K562 (cell line): ENCODE results near the gene PPP1R9A. TPM values are rescaled to one million over a fixed set of nuclear protein-coding genes. Genes with fewer than 3 reads are reported as not detected.

Experiments
- ATAC-seq: fragments of 200-7000 bp; cut with Tn5 transposase; 3 replicates; pipeline ENCODE4 v1.9.1; 2020; ENCODE audit warnings: moderate library complexity
- BruUV-seq: library from RNA; stranded (reverse); fragments of 400-500 nt; replicated peaks from 2 replicates; lab custom pipeline; 2021; lab: Mats Ljungman, UMichigan
- CTCF ChIA-PET: fragments of 300-600 bp; formaldehyde crosslinking; extraction: SDS; loops from one replicate; lab custom pipeline; 2021; ENCODE audit warnings: low intra/inter-chr PET ratio; lab: Yijun Ruan, JAX
- POLR2A ChIA-PET: fragments of 300-600, 350-650 bp; sonication (Branson Sonifier 250); formaldehyde crosslinking; extraction: SDS; loops from one replicate; lab custom pipeline; 2021; ENCODE audit warnings: antibody characterized with exemption, inconsistent platforms; lab: Yijun Ruan, JAX
- DNase-seq, 4 experiments: peaks; one replicate each; pipeline versions ENCODE4 v3.0.0 to v3.0.0-alpha.2; 2011 to 2018; ENCODE audit warnings: low spot score in 3 of 4, mixed read lengths in 3 of 4; ENCODE audit errors: extremely low read depth in 1 of 4
- FAIRE-seq: peaks from 2 replicates; lab custom pipeline; 2011; peaks lifted over from hg19 to GRCh38; lab: Jason Lieb, UNC
- H2AFZ ChIP-seq: 2 replicates; pipeline ENCODE4 v1.6.0; 2011; ENCODE audit warnings: low read depth, low read length, control low read depth, inconsistent platforms
- H3K27ac ChIP-seq: fragments of 200-600 bp; 3 replicates; pipeline ENCODE4 v1.8.0; 2011; ENCODE audit warnings: low read depth, mild to moderate bottlenecking, control low read depth, inconsistent platforms, low read length, moderate library complexity, mixed read lengths; ENCODE audit errors: extremely low read depth
- H3K27me3 ChIP-seq, 2 experiments: fragments of 300-600 bp in 1 of 2; 2 replicates in 1 of 2; 3 replicates in 1 of 2; pipeline versions ENCODE4 v1.6.0 to v1.8.0; 2011; ENCODE audit warnings: inconsistent platforms in 2 of 2, low read length in 2 of 2, mild to moderate bottlenecking in 1 of 2, mixed read lengths in 1 of 2, moderate library complexity in 1 of 2; ENCODE audit not compliant: control insufficient read depth in 2 of 2, insufficient read depth in 2 of 2
- H3K36me3 ChIP-seq: fragments of 300-600 bp; 3 replicates; pipeline ENCODE4 v1.8.0; 2011; ENCODE audit warnings: mild to moderate bottlenecking, low read length, inconsistent platforms; ENCODE audit not compliant: control insufficient read depth, insufficient read depth
- H3K4me1 ChIP-seq, 2 experiments: fragments of 200-600 bp in 1 of 2; replicated peaks in 1 of 2; 2 replicates in 1 of 2; 3 replicates in 1 of 2; pipeline versions ENCODE4 v1.5.1 to v1.8.0; 2011; ENCODE audit warnings: inconsistent platforms in 2 of 2, low read length in 2 of 2, mild to moderate bottlenecking in 1 of 2, mixed read lengths in 1 of 2, moderate library complexity in 1 of 2; ENCODE audit not compliant: control insufficient read depth in 2 of 2, insufficient read depth in 2 of 2
- H3K4me2 ChIP-seq: 2 replicates; pipeline ENCODE4 v1.6.1; 2011; ENCODE audit warnings: low read length, control low read depth, inconsistent platforms, mixed read lengths; ENCODE audit not compliant: insufficient read depth
- H3K4me3 ChIP-seq: fragments of 200-600 bp; sonication (generic), shearing (Covaris generic); 2 replicates; pipeline ENCODE4 v1.5.1; 2016; ENCODE audit warnings: control low read depth, inconsistent platforms
- H3K79me2 ChIP-seq: fragments of 200-600 bp; 3 replicates; pipeline ENCODE4 v1.8.0; 2011; ENCODE audit warnings: low read length, inconsistent platforms; ENCODE audit not compliant: control insufficient read depth, insufficient read depth
- H3K9ac ChIP-seq, 2 experiments: 2 replicates each; pipeline versions ENCODE4 v1.6.0 to v1.6.1; 2011; ENCODE audit warnings: low read depth in 2 of 2, low read length in 2 of 2, control low read depth in 1 of 2, inconsistent platforms in 1 of 2, mild to moderate bottlenecking in 1 of 2, mixed read lengths in 1 of 2; ENCODE audit not compliant: insufficient read depth in 1 of 2
- H3K9me1 ChIP-seq: one replicate; pipeline ENCODE4 v1.6.0; 2011; ENCODE audit warnings: inconsistent platforms, mild to moderate bottlenecking, low read length, moderate library complexity; ENCODE audit not compliant: control insufficient read depth, insufficient read depth
- H3K9me3 ChIP-seq: replicated peaks from 2 replicates; pipeline ENCODE4 v1.5.1; 2011; ENCODE audit warnings: low read depth, low read length, inconsistent platforms; ENCODE audit not compliant: control insufficient read depth, insufficient read depth
- H4K20me1 ChIP-seq: replicated peaks from 2 replicates; pipeline ENCODE4 v1.6.1; 2011; ENCODE audit warnings: low read length, inconsistent platforms, mixed read lengths; ENCODE audit not compliant: control insufficient read depth, insufficient read depth
- DDX20 ChIP-seq: fragments of 450-650 bp; IDR thresholded peaks from 2 replicates; pipeline ENCODE4 v1.6.1; 2016; ENCODE audit warnings: missing genetic modification characterization, low read depth, mild to moderate bottlenecking, missing compliant biosample characterization, moderate library complexity
- KDM1A ChIP-seq, 2 experiments: fragments of 450-650 bp; IDR thresholded peaks; 2 replicates each; pipeline ENCODE4 v1.6.1; 2016; ENCODE audit warnings: mild to moderate bottlenecking in 2 of 2
- ZNF134 ChIP-seq: fragments of 250-450 bp; sonication (Bioruptor Pico); conservative IDR thresholded peaks from 2 replicates; pipeline ENCODE4 v1.4.0; 2020
- ZNF589 ChIP-seq: fragments of 200-800 bp; sonication (Bioruptor generic); IDR thresholded peaks from 2 replicates; pipeline ENCODE4 v1.6.1; 2016; ENCODE audit warnings: low read depth, missing genetic modification characterization, missing compliant biosample characterization
- WGBS: fragments of 100-300 bp; shearing (Covaris generic); methylation state at CpG from one replicate; pipeline ENCODE4 v1.1.6; 2016; ENCODE audit warnings: low coverage, mixed read lengths; ENCODE audit not compliant: insufficient coverage; ENCODE audit errors: missing lambda C conversion rate; 5-methylcytosine and 5-hydroxymethylcytosine counted together
- in situ Hi-C: fragments of 300-500 bp; cut with MboI; formaldehyde crosslinking; loops from 4 replicates; pipeline ENCODE4 v1.15.0; 2018; ENCODE audit warnings: inconsistent platforms, mixed read lengths
- intact Hi-C: fragments of 100-400 bp; cut with micrococcal nuclease; formaldehyde crosslinking; loops from 2 replicates; pipeline ENCODE4 v1.14.2; 2022
- polyA plus RNA-seq, 8 experiments: library from polyadenylated mRNA; depleted of rRNA in 4 of 8; stranded (reverse) in 5 of 8; unstranded in 3 of 8; fragments of >200 nt; fragmentation: Nextera tagmentation in 2 of 8; fragmentation: Illumina TruSeq in 1 of 8; extraction: Ambion mirVana in 2 of 8; extraction: Trizol in 1 of 8; gene quantifications; 2 replicates each; pipeline versions ENCODE4 v1.2.1 to v1.2.3, GENCODE V29; 2011 to 2014; ENCODE audit warnings: inconsistent platforms in 1 of 8, missing spikeins in 1 of 8
- total RNA-seq, 7 experiments: library from RNA; depleted of rRNA in 6 of 7; stranded (reverse); fragments of >200 nt in 6 of 7; fragmentation: Illumina TruSeq in 2 of 7; extraction: Trizol in 2 of 7; gene quantifications; 2 replicates each; pipeline versions ENCODE4 v1.2.1 to v1.2.3, GENCODE V29; 2011 to 2021; ENCODE audit warnings: low replicate concordance in 1 of 7
- TF ChIP-seq, protein P1 (sequence below): fragments of 200-600 bp; sonication (generic); IDR thresholded peaks from one replicate; pipeline ENCODE4 v1.6.1; 2012; ENCODE audit warnings: mild to moderate bottlenecking, low read depth, low read length, inconsistent platforms

PPP1R9A gene
- total and polyA plus RNA-seq, 9 of the 15 experiments (the other 6 are each of a cell fraction or from before 2014, with no cell fraction given): 0.24 TPM; not detected in 8

DNA sequence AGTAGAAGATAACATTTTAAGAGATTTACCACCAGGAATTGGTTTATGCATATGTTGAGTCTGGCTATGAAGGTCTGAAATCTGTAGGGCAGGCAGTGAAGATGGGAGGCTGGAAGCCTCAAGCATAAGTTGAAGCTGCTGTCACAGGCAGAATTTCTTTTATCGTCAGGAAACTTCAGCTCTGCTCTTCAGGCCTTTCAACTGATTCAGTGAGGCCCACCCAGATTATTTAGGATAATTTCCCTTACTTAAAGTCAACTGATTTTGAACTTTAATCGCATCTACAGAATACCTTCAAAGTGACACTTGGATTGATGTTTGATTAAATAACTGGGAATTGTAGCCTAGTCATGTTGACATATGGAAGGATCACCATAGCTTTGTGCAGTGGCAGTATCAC is 190.5 kb downstream of the PPP1R9A start:
- no peaks in the 10 kb centered on the region for H3K27me3 ChIP-seq
- no peaks in the 10 kb centered on the region for H3K9me3 ChIP-seq
- POLR2A ChIA-PET: no interaction called here
- H3K4me3 ChIP-seq: no peak overlapping the region
- 0% methylated on average over 2 of the region's 2 CpGs for WGBS
- H3K4me2 ChIP-seq: no peak overlapping the region
- no peaks in the 10 kb centered on the region for H4K20me1 ChIP-seq
- no peaks in the 10 kb centered on the region for H3K9me1 ChIP-seq
- intact Hi-C loops (no loop called here), in situ Hi-C loops (no loop called here)
- H3K4me1 ChIP-seq: no peaks in the 10 kb centered on the region
- H2AFZ ChIP-seq: no peak overlapping the region
- peak; percentile 68; the same call in 1 of the 2 replicates for TF ChIP-seq ZNF134 (CRISPR knock-in tag)
- no peak for TF ChIP-seq DDX20 (tag)
- no peak overlapping the region for H3K27ac ChIP-seq
- ATAC-seq: no peak
- CTCF ChIA-PET: no interaction called here
- no peaks in the 10 kb centered on the region for H3K36me3 ChIP-seq
- H3K79me2 ChIP-seq: no peaks in the 10 kb centered on the region
- BruUV-seq: no TSS peak
- no peak overlapping the region for H3K9ac ChIP-seq
- FAIRE-seq: no peak
- DNase-seq: no peak

DNA sequence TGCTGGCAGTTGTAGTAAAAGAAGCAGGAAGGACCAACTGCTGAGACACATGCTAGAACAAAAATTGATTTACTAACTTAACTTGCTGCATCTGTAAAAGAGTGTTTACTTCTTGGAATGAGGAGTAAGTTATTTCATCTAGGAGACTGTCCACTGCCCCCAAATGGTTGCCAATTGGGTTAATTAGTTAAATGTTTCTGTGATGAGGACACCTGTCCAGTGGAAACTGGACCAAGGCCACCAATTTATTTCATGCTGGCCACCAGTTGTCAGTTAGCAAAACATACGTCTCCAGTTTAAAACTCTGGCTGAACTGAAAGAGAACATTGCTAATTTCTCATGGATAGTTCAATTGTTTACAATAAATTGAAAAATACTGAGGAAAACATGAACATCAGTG is 191.7 kb downstream of the PPP1R9A start:
- Histone ChIP-seq H4K20me1 (no peaks in the 10 kb centered on the region), H3K79me2 (no peaks in the 10 kb centered on the region), H3K9me1 (no peaks in the 10 kb centered on the region), H3K4me2 (no peak overlapping the region), H3K27ac (no peak overlapping the region), H3K4me3 (no peak overlapping the region), H3K9me3 (no peaks in the 10 kb centered on the region), H3K36me3 (no peaks in the 10 kb centered on the region), H3K4me1 (no peaks in the 10 kb centered on the region), H2AFZ (no peak overlapping the region), H3K9ac (no peak overlapping the region), H3K27me3 (no peaks in the 10 kb centered on the region)
- intact Hi-C loops: no loop called here
- DNase-seq (no peak), FAIRE-seq (no peak), ATAC-seq (no peak)
- in situ Hi-C loops: no loop called here
- POLR2A ChIA-PET: no interaction called here
- CTCF ChIA-PET: no interaction called here
- 0% methylated on average over 1 of the region's 1 CpG for WGBS
- BruUV-seq: no TSS peak
- TF ChIP-seq KDM1A (IDR thresholded peaks at IDR 0.05) (no peak), ZNF589 (no peak)
- TF ChIP-seq, protein P1, sequence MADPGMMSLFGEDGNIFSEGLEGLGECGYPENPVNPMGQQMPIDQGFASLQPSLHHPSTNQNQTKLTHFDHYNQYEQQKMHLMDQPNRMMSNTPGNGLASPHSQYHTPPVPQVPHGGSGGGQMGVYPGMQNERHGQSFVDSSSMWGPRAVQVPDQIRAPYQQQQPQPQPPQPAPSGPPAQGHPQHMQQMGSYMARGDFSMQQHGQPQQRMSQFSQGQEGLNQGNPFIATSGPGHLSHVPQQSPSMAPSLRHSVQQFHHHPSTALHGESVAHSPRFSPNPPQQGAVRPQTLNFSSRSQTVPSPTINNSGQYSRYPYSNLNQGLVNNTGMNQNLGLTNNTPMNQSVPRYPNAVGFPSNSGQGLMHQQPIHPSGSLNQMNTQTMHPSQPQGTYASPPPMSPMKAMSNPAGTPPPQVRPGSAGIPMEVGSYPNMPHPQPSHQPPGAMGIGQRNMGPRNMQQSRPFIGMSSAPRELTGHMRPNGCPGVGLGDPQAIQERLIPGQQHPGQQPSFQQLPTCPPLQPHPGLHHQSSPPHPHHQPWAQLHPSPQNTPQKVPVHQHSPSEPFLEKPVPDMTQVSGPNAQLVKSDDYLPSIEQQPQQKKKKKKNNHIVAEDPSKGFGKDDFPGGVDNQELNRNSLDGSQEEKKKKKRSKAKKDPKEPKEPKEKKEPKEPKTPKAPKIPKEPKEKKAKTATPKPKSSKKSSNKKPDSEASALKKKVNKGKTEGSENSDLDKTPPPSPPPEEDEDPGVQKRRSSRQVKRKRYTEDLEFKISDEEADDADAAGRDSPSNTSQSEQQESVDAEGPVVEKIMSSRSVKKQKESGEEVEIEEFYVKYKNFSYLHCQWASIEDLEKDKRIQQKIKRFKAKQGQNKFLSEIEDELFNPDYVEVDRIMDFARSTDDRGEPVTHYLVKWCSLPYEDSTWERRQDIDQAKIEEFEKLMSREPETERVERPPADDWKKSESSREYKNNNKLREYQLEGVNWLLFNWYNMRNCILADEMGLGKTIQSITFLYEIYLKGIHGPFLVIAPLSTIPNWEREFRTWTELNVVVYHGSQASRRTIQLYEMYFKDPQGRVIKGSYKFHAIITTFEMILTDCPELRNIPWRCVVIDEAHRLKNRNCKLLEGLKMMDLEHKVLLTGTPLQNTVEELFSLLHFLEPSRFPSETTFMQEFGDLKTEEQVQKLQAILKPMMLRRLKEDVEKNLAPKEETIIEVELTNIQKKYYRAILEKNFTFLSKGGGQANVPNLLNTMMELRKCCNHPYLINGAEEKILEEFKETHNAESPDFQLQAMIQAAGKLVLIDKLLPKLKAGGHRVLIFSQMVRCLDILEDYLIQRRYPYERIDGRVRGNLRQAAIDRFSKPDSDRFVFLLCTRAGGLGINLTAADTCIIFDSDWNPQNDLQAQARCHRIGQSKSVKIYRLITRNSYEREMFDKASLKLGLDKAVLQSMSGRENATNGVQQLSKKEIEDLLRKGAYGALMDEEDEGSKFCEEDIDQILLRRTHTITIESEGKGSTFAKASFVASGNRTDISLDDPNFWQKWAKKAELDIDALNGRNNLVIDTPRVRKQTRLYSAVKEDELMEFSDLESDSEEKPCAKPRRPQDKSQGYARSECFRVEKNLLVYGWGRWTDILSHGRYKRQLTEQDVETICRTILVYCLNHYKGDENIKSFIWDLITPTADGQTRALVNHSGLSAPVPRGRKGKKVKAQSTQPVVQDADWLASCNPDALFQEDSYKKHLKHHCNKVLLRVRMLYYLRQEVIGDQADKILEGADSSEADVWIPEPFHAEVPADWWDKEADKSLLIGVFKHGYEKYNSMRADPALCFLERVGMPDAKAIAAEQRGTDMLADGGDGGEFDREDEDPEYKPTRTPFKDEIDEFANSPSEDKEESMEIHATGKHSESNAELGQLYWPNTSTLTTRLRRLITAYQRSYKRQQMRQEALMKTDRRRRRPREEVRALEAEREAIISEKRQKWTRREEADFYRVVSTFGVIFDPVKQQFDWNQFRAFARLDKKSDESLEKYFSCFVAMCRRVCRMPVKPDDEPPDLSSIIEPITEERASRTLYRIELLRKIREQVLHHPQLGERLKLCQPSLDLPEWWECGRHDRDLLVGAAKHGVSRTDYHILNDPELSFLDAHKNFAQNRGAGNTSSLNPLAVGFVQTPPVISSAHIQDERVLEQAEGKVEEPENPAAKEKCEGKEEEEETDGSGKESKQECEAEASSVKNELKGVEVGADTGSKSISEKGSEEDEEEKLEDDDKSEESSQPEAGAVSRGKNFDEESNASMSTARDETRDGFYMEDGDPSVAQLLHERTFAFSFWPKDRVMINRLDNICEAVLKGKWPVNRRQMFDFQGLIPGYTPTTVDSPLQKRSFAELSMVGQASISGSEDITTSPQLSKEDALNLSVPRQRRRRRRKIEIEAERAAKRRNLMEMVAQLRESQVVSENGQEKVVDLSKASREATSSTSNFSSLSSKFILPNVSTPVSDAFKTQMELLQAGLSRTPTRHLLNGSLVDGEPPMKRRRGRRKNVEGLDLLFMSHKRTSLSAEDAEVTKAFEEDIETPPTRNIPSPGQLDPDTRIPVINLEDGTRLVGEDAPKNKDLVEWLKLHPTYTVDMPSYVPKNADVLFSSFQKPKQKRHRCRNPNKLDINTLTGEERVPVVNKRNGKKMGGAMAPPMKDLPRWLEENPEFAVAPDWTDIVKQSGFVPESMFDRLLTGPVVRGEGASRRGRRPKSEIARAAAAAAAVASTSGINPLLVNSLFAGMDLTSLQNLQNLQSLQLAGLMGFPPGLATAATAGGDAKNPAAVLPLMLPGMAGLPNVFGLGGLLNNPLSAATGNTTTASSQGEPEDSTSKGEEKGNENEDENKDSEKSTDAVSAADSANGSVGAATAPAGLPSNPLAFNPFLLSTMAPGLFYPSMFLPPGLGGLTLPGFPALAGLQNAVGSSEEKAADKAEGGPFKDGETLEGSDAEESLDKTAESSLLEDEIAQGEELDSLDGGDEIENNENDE: no peak
